ENCODE results near the gene SLC39A1.
A peak's percentile ranks its signal among the peaks of the same experiment; 100 is the strongest.
"Not testable (repeated sequence)": the region's sequence is repeated elsewhere in the genome, so short reads cannot be mapped to it uniquely, and the experiment has no call there.

Gene SLC39A1, protein sequence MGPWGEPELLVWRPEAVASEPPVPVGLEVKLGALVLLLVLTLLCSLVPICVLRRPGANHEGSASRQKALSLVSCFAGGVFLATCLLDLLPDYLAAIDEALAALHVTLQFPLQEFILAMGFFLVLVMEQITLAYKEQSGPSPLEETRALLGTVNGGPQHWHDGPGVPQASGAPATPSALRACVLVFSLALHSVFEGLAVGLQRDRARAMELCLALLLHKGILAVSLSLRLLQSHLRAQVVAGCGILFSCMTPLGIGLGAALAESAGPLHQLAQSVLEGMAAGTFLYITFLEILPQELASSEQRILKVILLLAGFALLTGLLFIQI

DNA sequence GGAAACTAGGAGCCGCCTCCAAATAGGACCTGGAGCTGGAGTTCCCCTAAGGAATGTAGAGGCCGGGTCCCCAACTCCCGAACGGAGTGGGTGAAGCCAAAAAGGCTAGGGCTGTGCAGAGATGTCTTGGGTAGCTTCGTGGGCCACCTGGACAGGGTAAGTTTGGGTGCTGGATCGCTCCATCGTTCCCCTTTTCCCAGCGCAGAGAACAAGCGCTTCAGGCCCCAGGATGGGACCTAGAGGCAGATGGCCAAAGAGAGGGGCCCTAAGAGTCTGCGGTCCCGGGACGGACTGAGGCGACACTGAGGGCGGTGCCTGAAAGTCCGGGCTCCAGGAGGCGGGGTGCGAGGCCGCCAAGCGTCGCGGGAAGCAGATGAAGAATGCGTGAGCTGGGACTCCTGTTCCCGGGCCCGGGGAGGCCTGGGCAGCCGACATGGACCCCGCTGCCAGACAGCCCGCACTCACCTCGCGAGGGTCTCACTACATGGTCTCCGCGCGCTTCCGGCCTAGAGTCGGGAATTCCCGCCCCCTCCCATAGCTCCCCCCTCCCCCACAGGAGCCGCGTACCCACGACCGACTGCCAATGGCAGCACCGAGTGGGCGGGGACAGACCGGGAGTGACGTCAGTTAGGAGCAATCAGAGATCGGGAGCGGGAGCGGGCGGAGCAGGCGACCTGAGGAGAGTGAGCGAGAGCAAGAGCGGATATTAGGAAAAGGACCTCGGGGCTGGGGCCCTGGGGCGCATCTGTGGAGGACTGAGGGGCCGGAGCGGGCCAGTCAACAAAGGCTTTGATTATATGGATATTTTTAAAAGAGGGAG lies at the start of gene SLC39A1:
SLC39A1 (minus strand) TSS at position 508 of the 820 bp plus-strand sequence. CDS start 822 bp downstream, outside the sequence.
- H3K27me3 Mint-ChIP-seq = no peaks in the 10 kb centered on the region

DNA sequence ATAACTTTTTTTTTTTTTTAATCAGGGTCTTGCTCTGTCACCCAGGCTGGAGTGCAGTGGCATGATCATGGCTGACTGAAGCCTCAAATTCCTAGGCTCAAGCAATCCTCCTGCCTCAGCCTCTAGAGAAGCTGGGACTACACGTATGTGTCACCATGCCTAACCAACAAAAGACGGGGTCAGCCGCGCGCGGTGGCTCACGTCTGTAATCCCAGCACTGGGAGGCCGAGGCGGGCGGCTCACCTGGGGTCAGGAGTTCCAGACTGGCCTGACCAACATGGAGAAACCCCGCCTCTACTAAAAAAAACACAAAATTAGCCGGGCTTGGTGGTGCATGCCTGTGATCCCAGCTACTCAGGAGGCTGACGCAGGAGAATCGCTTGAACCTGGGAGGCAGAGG lies 49.2 kb upstream of the SLC39A1 start:
- not testable (repeated sequence) for H3K4me1 Mint-ChIP-seq (ENCODE audit: low read depth); H3K27ac Mint-ChIP-seq; H3K9me3 Mint-ChIP-seq (ENCODE audit: low read depth); H3K36me3 Mint-ChIP-seq; H3K4me3 Mint-ChIP-seq; H3K27me3 Mint-ChIP-seq

More for the DNA sequence above, at the start of gene SLC39A1:
- Mint-ChIP-seq H3K4me3 (peak within 1 kb of the TSS; percentile 98), H3K4me1 (ENCODE audit: low read depth) (peaks cover 55% of the 10 kb centered on the region), H3K36me3 (no peaks in the 10 kb centered on the region), H3K27ac (peak within 1 kb of the TSS; percentile 99), H3K9me3 (ENCODE audit: low read depth) (no peaks in the 10 kb centered on the region)

DNA sequence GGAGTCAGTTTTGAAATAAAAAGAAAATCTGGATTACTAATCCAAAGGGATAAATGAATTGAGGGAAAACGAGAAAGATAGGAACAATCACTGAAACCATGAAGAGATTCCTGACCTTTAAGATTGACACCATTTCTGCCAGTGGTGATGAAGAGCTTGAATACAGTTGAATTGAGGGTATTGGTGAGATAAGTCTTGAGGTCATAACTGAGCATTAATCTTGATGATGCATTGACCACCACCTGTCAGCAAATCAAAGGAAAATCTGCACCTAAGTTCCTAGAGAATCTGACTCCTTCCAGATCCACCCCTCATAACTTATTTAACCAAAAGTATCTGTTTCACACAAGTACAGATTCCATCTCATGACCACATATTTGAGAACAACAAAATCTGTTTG lies 48.8 kb upstream of the SLC39A1 start:
- no peaks in the 10 kb centered on the region for H3K4me1 Mint-ChIP-seq (ENCODE audit: low read depth)
- H3K27ac Mint-ChIP-seq = no peak overlapping the region
- peaks cover 2% of the 10 kb centered on the region for H3K36me3 Mint-ChIP-seq
- H3K9me3 Mint-ChIP-seq (ENCODE audit: low read depth) = no peaks in the 10 kb centered on the region
- H3K27me3 Mint-ChIP-seq = no peaks in the 10 kb centered on the region
- no peak overlapping the region for H3K4me3 Mint-ChIP-seq

DNA sequence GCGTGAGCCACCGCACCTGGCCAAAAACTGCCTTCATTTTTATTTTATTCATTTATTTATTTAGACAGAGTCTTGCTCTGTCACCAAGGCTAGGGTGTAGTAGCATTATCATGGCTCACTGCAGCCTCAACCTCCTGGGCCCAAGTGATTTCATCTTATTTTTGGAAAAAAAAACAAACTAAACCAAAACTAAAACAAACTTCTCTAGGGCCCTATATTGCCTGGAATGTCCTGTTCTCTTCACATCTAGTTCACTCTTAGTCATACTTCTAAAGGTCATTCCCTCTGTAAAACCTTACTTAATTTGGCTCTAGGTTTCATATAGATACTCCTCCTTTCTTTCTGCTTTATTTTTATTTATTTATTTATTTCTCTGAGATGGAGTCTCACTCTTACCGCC lies 42.8 kb upstream of the SLC39A1 start:
- Mint-ChIP-seq H3K4me3 (no peak overlapping the region), H3K27ac (no peak overlapping the region), H3K27me3 (no peaks in the 10 kb centered on the region), H3K36me3 (no peaks in the 10 kb centered on the region), H3K9me3 (ENCODE audit: low read depth) (no peaks in the 10 kb centered on the region), H3K4me1 (ENCODE audit: low read depth) (no peaks in the 10 kb centered on the region)

DNA sequence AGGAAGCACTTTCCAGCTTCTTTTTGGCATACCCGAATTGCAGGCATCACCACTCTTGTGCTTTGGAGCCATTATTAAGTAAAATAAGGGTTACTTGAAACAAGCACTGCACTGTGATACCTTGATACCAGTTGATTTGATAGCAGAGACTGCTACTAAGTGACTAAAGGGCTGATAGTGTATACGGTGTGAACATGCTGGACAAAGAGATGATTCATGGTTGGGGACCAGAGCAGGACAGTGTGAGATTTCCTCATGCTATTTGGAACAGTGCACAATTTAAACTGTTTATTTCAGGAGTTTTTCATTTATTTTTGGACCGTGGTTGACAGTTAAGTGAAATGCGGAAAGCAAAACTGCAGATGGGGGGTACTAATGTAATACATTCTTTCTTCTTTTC lies 37.1 kb upstream of the SLC39A1 start:
- Mint-ChIP-seq H3K27ac (no peak overlapping the region), H3K27me3 (no peaks in the 10 kb centered on the region), H3K4me1 (ENCODE audit: low read depth) (peaks cover under 1% of the 10 kb centered on the region), H3K9me3 (ENCODE audit: low read depth) (no peaks in the 10 kb centered on the region), H3K36me3 (peaks cover 5% of the 10 kb centered on the region), H3K4me3 (no peak overlapping the region)

DNA sequence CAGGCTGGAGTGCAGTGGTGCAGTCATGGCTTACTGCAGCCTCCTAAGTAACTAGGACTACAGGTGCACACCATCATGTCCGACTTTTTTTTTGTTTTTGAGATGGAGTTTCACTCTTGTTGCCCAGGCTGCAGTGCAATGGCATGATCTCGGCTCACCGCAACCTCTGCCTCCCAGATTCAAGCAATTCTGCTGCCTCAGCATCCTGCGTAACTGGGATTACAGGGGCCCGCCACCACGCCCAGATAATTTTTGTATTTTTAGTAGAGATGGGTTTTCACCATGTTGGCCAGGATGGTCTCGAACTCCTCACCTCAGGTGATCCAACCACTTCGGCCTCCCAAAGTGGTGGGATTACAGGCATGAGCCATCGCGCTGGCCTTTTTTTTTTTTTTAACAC lies 33.5 kb upstream of the SLC39A1 start:
- Mint-ChIP-seq H3K36me3 (peaks cover 13% of the 10 kb centered on the region), H3K4me1 (ENCODE audit: low read depth) (peaks cover 17% of the 10 kb centered on the region)
- not testable (repeated sequence) for H3K27me3 Mint-ChIP-seq; H3K4me3 Mint-ChIP-seq; H3K27ac Mint-ChIP-seq; H3K9me3 Mint-ChIP-seq (ENCODE audit: low read depth)

DNA sequence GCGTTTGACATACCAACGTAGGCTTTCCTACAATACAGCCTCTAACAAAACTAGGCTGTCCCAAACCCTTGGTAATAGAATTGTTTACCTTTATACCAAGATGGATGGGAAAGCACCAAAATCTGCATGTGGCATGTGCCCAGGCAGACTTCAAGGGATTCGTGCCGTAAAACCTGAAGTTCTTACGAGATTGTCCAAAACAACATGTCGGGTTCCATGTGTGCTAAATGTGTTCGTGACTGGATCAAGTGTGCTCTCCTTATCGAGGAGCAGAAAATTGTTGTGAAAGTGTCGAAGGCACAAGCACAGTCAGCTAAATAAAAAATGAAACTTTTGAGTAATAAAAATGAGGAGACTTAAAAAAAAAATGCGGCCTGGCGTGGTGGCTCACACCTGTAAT lies 32.3 kb upstream of the SLC39A1 start:
- no peaks in the 10 kb centered on the region for H3K9me3 Mint-ChIP-seq (ENCODE audit: low read depth)
- peaks cover 21% of the 10 kb centered on the region for H3K36me3 Mint-ChIP-seq
- no peaks in the 10 kb centered on the region for H3K27me3 Mint-ChIP-seq
- peaks cover 25% of the 10 kb centered on the region for H3K4me1 Mint-ChIP-seq (ENCODE audit: low read depth)
- H3K27ac Mint-ChIP-seq = peak overlapping the region; percentile 61
- peak overlapping the region; percentile 62 for H3K4me3 Mint-ChIP-seq

DNA sequence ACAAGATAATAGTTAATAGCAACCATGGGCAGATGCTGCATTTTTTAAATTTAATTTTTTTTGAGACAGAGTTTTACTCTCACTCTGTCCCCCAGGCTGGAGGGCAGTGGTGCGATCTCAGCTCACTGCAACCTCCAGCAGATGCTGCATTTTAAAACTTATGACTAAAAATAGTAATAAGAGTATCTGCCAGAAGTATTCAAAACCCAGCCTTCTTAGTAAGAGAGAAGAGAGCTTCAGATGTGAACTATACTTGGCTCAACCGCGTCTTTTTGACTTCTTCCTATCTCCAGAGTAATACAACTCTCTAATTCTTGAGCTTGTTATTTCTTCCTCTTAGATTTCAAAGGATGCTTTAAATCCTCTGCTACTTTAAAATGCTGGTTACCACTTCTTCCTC lies 31.9 kb upstream of the SLC39A1 start:
- Mint-ChIP-seq H3K4me1 (ENCODE audit: low read depth) (peaks cover 29% of the 10 kb centered on the region), H3K36me3 (peaks cover 21% of the 10 kb centered on the region), H3K27me3 (no peaks in the 10 kb centered on the region), H3K4me3 (peak overlapping the region; percentile 62), H3K9me3 (ENCODE audit: low read depth) (no peaks in the 10 kb centered on the region), H3K27ac (peak overlapping the region; percentile 61)

DNA sequence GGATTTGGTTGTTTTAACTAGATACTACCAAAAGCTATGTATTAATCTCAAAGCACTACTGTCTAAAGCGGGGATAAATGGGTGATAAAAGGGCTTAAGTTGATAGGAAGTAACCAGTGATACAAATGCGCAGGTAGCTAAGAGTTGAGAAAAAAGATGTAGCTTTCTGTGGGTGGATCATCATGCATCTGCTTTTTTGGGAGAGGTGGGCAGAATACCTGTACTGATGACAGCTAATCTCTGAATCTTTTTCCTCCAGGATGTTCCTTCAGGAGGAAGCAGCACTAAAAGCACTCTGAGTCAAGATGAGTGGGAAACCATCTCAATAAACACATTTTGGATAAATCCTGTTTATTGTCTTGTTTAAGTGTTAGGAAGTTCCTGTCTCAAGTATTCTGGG lies 28.5 kb upstream of the SLC39A1 start:
- peaks cover 21% of the 10 kb centered on the region for H3K36me3 Mint-ChIP-seq

DNA sequence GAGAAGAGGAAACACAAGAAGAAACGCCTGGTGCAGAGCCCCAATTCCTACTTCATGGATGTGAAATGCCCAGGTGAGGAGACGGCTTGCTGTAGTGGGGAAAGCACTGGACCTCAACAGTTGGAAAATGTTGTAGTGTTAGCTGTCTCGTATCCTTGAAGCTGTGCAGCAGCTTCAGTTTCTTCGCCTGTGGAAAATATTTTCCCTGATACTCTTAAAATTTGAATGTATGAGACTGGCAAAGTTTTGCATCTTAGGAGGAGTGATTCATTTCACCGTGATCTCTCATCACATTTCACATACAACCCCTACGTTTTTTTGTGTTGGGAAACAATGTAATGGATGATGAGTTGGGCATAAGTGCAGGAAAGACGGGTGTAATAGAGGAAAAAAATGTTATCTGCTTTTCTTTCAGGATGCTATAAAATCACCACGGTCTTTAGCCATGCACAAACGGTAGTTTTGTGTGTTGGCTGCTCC lies 27.9 kb upstream of the SLC39A1 start:
- peak overlapping the region; percentile 99 for H3K4me3 Mint-ChIP-seq
- H3K4me1 Mint-ChIP-seq (ENCODE audit: low read depth) = peaks cover 43% of the 10 kb centered on the region
- H3K27ac Mint-ChIP-seq = peak overlapping the region; percentile 99
- H3K9me3 Mint-ChIP-seq (ENCODE audit: low read depth) = no peaks in the 10 kb centered on the region
- no peaks in the 10 kb centered on the region for H3K27me3 Mint-ChIP-seq
- peaks cover 21% of the 10 kb centered on the region for H3K36me3 Mint-ChIP-seq

More for the DNA sequence above, 28.5 kb upstream of the SLC39A1 start:
- H3K4me1 Mint-ChIP-seq (ENCODE audit: low read depth) = peaks cover 38% of the 10 kb centered on the region
- no peaks in the 10 kb centered on the region for H3K9me3 Mint-ChIP-seq (ENCODE audit: low read depth)
- peak overlapping the region; percentile 99 for H3K4me3 Mint-ChIP-seq
- H3K27ac Mint-ChIP-seq = peak overlapping the region; percentile 99
- H3K27me3 Mint-ChIP-seq = no peaks in the 10 kb centered on the region

DNA sequence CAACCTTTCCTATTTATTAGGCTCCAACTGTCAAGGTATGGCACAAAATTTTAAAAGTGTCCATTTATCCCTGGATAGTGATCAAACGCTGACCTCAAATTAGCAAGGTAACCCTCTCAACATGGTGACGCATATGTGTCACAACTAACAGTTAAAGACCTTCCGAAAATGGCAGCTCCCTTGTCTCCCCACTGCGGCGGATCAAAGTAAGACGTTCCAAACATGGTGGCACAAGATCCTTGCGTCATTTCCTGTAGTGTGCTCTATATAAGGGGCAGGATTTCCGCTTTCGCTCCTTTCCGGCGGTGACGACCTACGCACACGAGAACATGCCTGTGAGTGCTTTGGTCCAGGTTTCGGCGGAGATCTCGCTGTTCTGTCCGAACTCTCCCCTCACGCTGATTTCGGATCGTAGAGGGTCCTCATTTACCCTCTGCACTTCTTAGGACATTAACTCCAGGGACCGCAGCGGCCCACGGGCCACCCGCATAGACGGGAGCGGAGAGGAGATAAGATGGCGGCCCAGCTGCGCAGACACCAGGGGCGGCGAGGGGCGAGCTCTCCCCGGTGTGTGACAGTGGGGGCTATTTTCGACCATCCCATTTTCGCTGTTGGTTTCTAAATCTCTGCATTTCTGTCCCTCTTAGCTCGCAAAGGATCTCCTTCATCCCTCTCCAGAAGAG lies 27.3 kb upstream of the SLC39A1 start, which contains the start of gene RPS27:
RPS27 (plus strand) TSS at position 295 of the 683 bp plus-strand sequence; CDS start at position 330, 35 bp downstream.
- peak within 1 kb of the TSS; percentile 99 for H3K27ac Mint-ChIP-seq
- no peaks in the 10 kb centered on the region for H3K27me3 Mint-ChIP-seq
- peak within 1 kb of the TSS; percentile 99 for H3K4me3 Mint-ChIP-seq
- H3K9me3 Mint-ChIP-seq (ENCODE audit: low read depth) = no peaks in the 10 kb centered on the region
- peaks cover 48% of the 10 kb centered on the region for H3K4me1 Mint-ChIP-seq (ENCODE audit: low read depth)
- peaks cover 18% of the 10 kb centered on the region for H3K36me3 Mint-ChIP-seq

DNA sequence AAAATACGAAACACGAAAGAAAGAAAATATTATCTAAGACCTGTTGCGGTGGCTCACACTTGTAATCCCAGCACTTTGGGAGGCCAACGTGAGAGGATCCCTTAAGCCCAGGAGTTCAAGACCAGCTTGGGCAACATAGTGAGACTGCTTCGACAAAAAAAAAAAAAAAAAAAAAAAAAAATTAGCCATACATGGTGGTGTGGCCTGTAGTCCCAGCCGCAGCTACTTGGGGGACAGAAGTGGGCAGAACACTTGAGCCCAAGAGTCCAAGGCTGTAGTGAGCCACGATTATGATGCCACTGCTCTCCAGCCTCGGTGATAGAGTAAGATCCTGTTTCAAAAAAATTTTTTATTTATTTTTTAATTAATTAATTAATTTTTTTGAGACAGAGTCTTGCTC lies 24.3 kb upstream of the SLC39A1 start:
- H3K36me3 Mint-ChIP-seq = peaks cover 12% of the 10 kb centered on the region
- H3K27ac Mint-ChIP-seq = no peak overlapping the region
- H3K4me1 Mint-ChIP-seq (ENCODE audit: low read depth) = peaks cover 51% of the 10 kb centered on the region

DNA sequence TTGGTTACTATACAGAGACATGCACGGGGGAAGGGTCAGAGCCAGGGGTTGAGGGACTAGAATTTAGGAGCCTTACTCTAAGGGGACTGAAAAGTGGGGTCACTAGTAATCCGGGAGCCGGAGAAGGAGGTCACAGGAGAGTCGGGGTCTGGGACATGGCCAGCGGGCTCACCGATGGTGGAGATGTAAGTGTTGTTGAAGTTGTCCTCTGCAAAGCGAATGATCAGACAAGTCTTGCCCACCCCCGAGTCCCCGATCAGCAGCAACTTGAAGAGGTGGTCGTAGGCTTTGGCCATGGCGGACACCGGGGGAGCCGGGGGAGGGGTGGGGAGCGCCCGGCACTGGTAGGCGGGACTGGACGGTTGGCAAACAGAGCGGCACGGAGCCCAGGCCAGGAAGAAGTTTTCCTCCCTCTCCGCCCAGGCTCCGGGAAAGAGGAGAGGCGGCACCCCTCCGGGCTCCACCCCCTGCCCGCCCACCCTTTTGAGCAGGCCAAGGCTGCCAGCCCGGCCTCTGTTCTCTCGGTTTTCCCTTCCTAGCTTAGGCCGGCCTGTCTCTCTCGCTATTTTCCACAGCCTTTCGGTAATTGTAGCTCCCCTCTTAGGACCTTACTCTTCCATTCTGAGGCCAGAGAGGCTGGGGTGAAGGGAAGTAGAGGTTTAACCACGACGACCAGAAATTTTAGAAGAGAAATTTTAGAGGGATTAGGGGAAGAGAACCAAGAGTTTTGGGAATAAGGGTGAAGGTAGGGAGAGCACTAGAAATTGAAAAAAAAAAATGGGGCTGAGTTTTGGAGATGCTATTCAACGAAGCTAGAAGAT lies 22.8 kb upstream of the SLC39A1 start, which contains the start of gene RAB13:
RAB13 (minus strand) TSS at position 399 of the 821 bp plus-strand sequence; CDS start at position 296, 103 bp downstream.
- H3K4me1 Mint-ChIP-seq (ENCODE audit: low read depth) = peaks cover 40% of the 10 kb centered on the region
- peaks cover 1% of the 10 kb centered on the region for H3K36me3 Mint-ChIP-seq
- no peaks in the 10 kb centered on the region for H3K9me3 Mint-ChIP-seq (ENCODE audit: low read depth)

More for the DNA sequence above, 24.3 kb upstream of the SLC39A1 start:
- no peaks in the 10 kb centered on the region for H3K27me3 Mint-ChIP-seq
- H3K4me3 Mint-ChIP-seq = no peak overlapping the region
- no peaks in the 10 kb centered on the region for H3K9me3 Mint-ChIP-seq (ENCODE audit: low read depth)

DNA sequence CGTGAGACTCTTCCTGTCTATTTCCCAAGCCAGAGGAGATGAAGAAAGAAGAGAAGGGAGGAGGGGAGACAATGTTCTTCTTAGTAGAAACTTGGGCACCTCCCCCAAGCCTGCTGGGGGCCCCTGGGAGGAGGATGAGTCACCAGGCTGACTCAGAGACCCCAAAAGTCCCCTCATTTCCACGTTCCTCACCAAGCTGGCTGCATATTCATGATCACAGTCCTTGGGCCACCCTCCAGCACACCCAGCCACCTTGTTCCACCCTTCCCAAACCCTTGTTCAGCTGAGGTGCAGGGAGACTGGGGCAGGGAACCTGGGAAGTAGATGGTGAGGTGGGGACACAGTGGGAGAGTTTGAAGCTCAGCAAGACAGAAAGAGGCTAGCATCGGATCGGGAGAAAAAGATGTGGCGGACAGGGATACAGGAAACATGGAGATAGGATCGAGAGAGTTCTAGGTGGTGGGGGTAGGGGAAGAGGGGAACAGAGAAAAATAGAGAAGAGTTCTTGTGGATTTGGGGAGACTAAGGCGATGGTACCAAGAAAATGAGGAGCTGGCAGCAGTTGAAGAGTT lies 22.1 kb upstream of the SLC39A1 start:
- H3K36me3 Mint-ChIP-seq = no peaks in the 10 kb centered on the region
- H3K9me3 Mint-ChIP-seq (ENCODE audit: low read depth) = no peaks in the 10 kb centered on the region
- no peaks in the 10 kb centered on the region for H3K27me3 Mint-ChIP-seq
- H3K4me3 Mint-ChIP-seq = peak overlapping the region; percentile 96
- H3K4me1 Mint-ChIP-seq (ENCODE audit: low read depth) = peaks cover 36% of the 10 kb centered on the region
- peak overlapping the region; percentile 99 for H3K27ac Mint-ChIP-seq

More for the DNA sequence above, 22.8 kb upstream of the SLC39A1 start, which contains the start of gene RAB13:
- no peaks in the 10 kb centered on the region for H3K27me3 Mint-ChIP-seq
- peak within 1 kb of the TSS; percentile 99 for H3K27ac Mint-ChIP-seq
- peak within 1 kb of the TSS; percentile 96 for H3K4me3 Mint-ChIP-seq

Measured in activated naive CD8-positive, alpha-beta T cell (primary cell).